RWPE2 (cell line): ENCODE data around the gene GLUD1.
"Not testable (repeated sequence)": the region's sequence is repeated elsewhere in the genome, so short reads cannot be mapped to it uniquely, and the experiment has no call there.

Experiments
- ATAC-seq: fragments of 200-7000 bp; cut with Tn5 transposase; 3 replicates; pipeline ENCODE4 v1.9.1; 2021; ENCODE audit warnings: low read depth
- DNase-seq: peaks from one replicate; pipeline ENCODE4 v3.0.0-alpha.2; 2020; ENCODE audit warnings: low spot score
- H3K27ac ChIP-seq: fragments of 450-650 bp; 2 replicates; pipeline ENCODE4 v1.5.1; 2017; ENCODE audit warnings: mild to moderate bottlenecking; ENCODE audit not compliant: poor library complexity, severe bottlenecking
- H3K27me3 ChIP-seq: fragments of 250-450 bp; sonication (Bioruptor Pico); 2 replicates; pipeline ENCODE4 v1.5.1; 2021; ENCODE audit warnings: mild to moderate bottlenecking, moderate library complexity; ENCODE audit not compliant: insufficient read depth, poor library complexity, severe bottlenecking
- H3K36me3 ChIP-seq: fragments of 250-450 bp; sonication (Bioruptor Pico); 2 replicates; pipeline ENCODE4 v1.5.1; 2020; ENCODE audit warnings: low read depth, mild to moderate bottlenecking, moderate library complexity
- H3K4me1 ChIP-seq: fragments of 250-450 bp; sonication (Bioruptor Pico); 2 replicates; pipeline ENCODE4 v1.5.1; 2021; ENCODE audit warnings: mild to moderate bottlenecking, moderate library complexity; ENCODE audit not compliant: insufficient read depth, poor library complexity, severe bottlenecking
- H3K4me3 ChIP-seq: fragments of 250-450 bp; sonication (Bioruptor Pico); 2 replicates; pipeline ENCODE4 v1.5.1; 2021; ENCODE audit warnings: mild to moderate bottlenecking, moderate library complexity; ENCODE audit not compliant: severe bottlenecking
- H3K9me3 ChIP-seq: fragments of 250-450 bp; sonication (Bioruptor Pico); 2 replicates; pipeline ENCODE4 v1.5.1; 2021; ENCODE audit warnings: mild to moderate bottlenecking, moderate library complexity; ENCODE audit not compliant: severe bottlenecking
- CTCF ChIP-seq: fragments of 450-650 bp; IDR thresholded peaks from one replicate; pipeline ENCODE4 v1.5.1; 2017; ENCODE audit warnings: mild to moderate bottlenecking, moderate library complexity; ENCODE audit not compliant: poor library complexity, severe bottlenecking

GLUD1 gene

GRCh38 chr10:87119029-87119428 lies 24.4 kb upstream of the GLUD1 start:
- not testable (repeated sequence) for H3K4me1 ChIP-seq, H3K9me3 ChIP-seq, H3K27ac ChIP-seq, ATAC-seq, DNase-seq, H3K36me3 ChIP-seq, H3K4me3 ChIP-seq, H3K27me3 ChIP-seq

GRCh38 chr10:87118122-87118521 lies 23.5 kb upstream of the GLUD1 start:
- not testable (repeated sequence) for H3K36me3 ChIP-seq, H3K4me3 ChIP-seq, DNase-seq, H3K27ac ChIP-seq, ATAC-seq, H3K9me3 ChIP-seq, H3K27me3 ChIP-seq, H3K4me1 ChIP-seq

- Histone ChIP-seq H3K27me3 (no peaks in the 10 kb centered on the region), H3K9me3 (no peaks in the 10 kb centered on the region), H3K27ac (no peak overlapping the region), H3K4me1 (no peaks in the 10 kb centered on the region), H3K4me3 (no peak overlapping the region), H3K36me3 (peaks cover 62% of the 10 kb centered on the region)
- no peak for DNase-seq
- no peak for TF ChIP-seq CTCF
- ATAC-seq = no peak
These were observed 10.9 kb upstream of the GLUD1 start for GRCh38 chr10:87105446-87106124.

- ATAC-seq, H3K4me3 ChIP-seq, H3K9me3 ChIP-seq, DNase-seq, H3K27me3 ChIP-seq, H3K27ac ChIP-seq, H3K4me1 ChIP-seq: not testable (repeated sequence)
- peaks cover 69% of the 10 kb centered on the region for H3K36me3 ChIP-seq
These were observed 10.1 kb upstream of the GLUD1 start for GRCh38 chr10:87104727-87105126.

- DNase-seq = no peak
- Histone ChIP-seq H3K4me1 (peaks cover 1% of the 10 kb centered on the region), H3K4me3 (no peak overlapping the region), H3K27me3 (no peaks in the 10 kb centered on the region), H3K27ac (no peak overlapping the region), H3K36me3 (peaks cover 70% of the 10 kb centered on the region), H3K9me3 (no peaks in the 10 kb centered on the region)
- no peak for ATAC-seq
- TF ChIP-seq CTCF = no peak
These were observed 7.4 kb upstream of the GLUD1 start for GRCh38 chr10:87101996-87102395.

GRCh38 chr10:87095236-87095945 lies 748 bp upstream of the GLUD1 start:
- Histone ChIP-seq H3K27ac (peak overlapping the region; percentile 90), H3K27me3 (no peaks in the 10 kb centered on the region), H3K9me3 (no peaks in the 10 kb centered on the region), H3K36me3 (peaks cover 50% of the 10 kb centered on the region), H3K4me3 (peak overlapping the region; percentile 86), H3K4me1 (peaks cover 26% of the 10 kb centered on the region)
- ATAC-seq (peak; percentile 77), DNase-seq (peak; percentile 78)
- TF ChIP-seq CTCF = no peak
